H1 (cell line): ENCODE measurements around the gene OR6Q1. TPM values are rescaled to one million over a fixed set of nuclear protein-coding genes. Genes with fewer than 3 reads are reported as not detected.
A peak's percentile ranks its signal among the peaks of the same experiment; 100 is the strongest.

Experiments
- CTCF ChIA-PET: fragments of 300-600 bp; sonication (Branson Sonifier 250); formaldehyde crosslinking; loops from one replicate; lab custom pipeline; 2021; ENCODE audit not compliant: partially characterized antibody; lab: Charles Lee
- POLR2A ChIA-PET: fragments of 300-600 bp; sonication (Branson Sonifier 250); formaldehyde crosslinking; loops from one replicate; lab custom pipeline; 2021; ENCODE audit warnings: inconsistent platforms; ENCODE audit not compliant: partially characterized antibody; lab: Charles Lee
- DNase-seq, 2 experiments: peaks; one replicate each; pipeline versions ENCODE4 v3.0.0 to v3.0.0-alpha.2; 2010 to 2022; ENCODE audit warnings: low spot score in 2 of 2, low read depth in 1 of 2, mixed read lengths in 1 of 2
- FAIRE-seq: peaks from 2 replicates; lab custom pipeline; 2011; peaks lifted over from hg19 to GRCh38; lab: Jason Lieb, UNC
- H2AFZ ChIP-seq: 2 replicates; pipeline ENCODE4 v1.8.1; 2012; ENCODE audit warnings: low read length, inconsistent platforms
- H2AK5ac ChIP-seq: 2 replicates; pipeline ENCODE4 v1.6.1; 2013; ENCODE audit warnings: low read depth, low read length
- H2BK120ac ChIP-seq: replicated peaks from 2 replicates; pipeline ENCODE3; 2013; ENCODE audit warnings: low read depth, low read length, inconsistent platforms
- H2BK12ac ChIP-seq: 2 replicates; pipeline ENCODE4 v1.6.1; 2013; ENCODE audit warnings: low read depth, low read length
- H2BK15ac ChIP-seq: 2 replicates; pipeline ENCODE4 v1.6.1; 2013; ENCODE audit warnings: low read length
- H2BK20ac ChIP-seq: 2 replicates; pipeline ENCODE4 v1.6.1; 2013; ENCODE audit warnings: low read length
- H2BK5ac ChIP-seq: 2 replicates; pipeline ENCODE4 v1.6.1; 2013; ENCODE audit warnings: low read depth, low read length
- H3K14ac ChIP-seq: 2 replicates; pipeline ENCODE4 v1.6.1; 2013; ENCODE audit warnings: inconsistent platforms; ENCODE audit not compliant: insufficient read length
- H3K18ac ChIP-seq: 2 replicates; pipeline ENCODE4 v1.6.1; 2013; ENCODE audit warnings: low read length; ENCODE audit errors: extremely low read depth
- H3K23ac ChIP-seq: 2 replicates; pipeline ENCODE4 v1.6.1; 2013; ENCODE audit warnings: inconsistent platforms; ENCODE audit not compliant: insufficient read length
- H3K23me2 ChIP-seq: 2 replicates; pipeline ENCODE4 v1.6.1; 2013; ENCODE audit warnings: low read depth, low read length
- H3K27ac ChIP-seq: 2 replicates; pipeline ENCODE4 v1.6.1; 2011; ENCODE audit warnings: low read depth, low read length, inconsistent platforms
- H3K27me3 ChIP-seq, 4 experiments: replicated peaks in 1 of 4; 1 replicate in 1 of 4; 2 replicates in 3 of 4; pipeline versions ENCODE4 v1.6.1 to v1.8.1; 2011 to 2013; ENCODE audit warnings: low read length in 3 of 4, mild to moderate bottlenecking in 3 of 4, inconsistent platforms in 2 of 4, mixed read lengths in 2 of 4, moderate library complexity in 1 of 4; ENCODE audit not compliant: control insufficient read depth in 3 of 4, insufficient read depth in 3 of 4; ENCODE audit errors: extremely low read depth in 1 of 4
- H3K36me3 ChIP-seq, 4 experiments: 2 replicates each; pipeline versions ENCODE4 v1.6.1 to v1.8.1; 2011 to 2013; ENCODE audit warnings: mild to moderate bottlenecking in 4 of 4, low read length in 3 of 4, moderate library complexity in 2 of 4, control low read depth in 1 of 4, inconsistent platforms in 1 of 4; ENCODE audit not compliant: insufficient read depth in 4 of 4, control insufficient read depth in 2 of 4
- H3K4ac ChIP-seq: replicated peaks from 2 replicates; pipeline ENCODE3; 2013; ENCODE audit warnings: low read length, low read depth, mixed read lengths, inconsistent platforms; ENCODE audit not compliant: insufficient read length
- H3K4me1 ChIP-seq, 4 experiments: replicated peaks in 1 of 4; 1 replicate in 1 of 4; 2 replicates in 3 of 4; pipeline versions ENCODE4 v1.6.1 to v1.8.1; 2011 to 2013; ENCODE audit warnings: low read length in 3 of 4, inconsistent platforms in 2 of 4, mixed read lengths in 1 of 4; ENCODE audit not compliant: insufficient read depth in 4 of 4, control insufficient read depth in 3 of 4
- H3K4me2 ChIP-seq, 2 experiments: 2 replicates each; pipeline versions ENCODE4 v1.6.1 to v1.8.1; 2011 to 2013; ENCODE audit warnings: low read depth in 2 of 2, low read length in 2 of 2, control low read depth in 1 of 2, inconsistent platforms in 1 of 2, mild to moderate bottlenecking in 1 of 2; ENCODE audit not compliant: insufficient read depth in 1 of 2
- H3K4me3 ChIP-seq, 4 experiments: fragments of 200-600, 300-600 bp in 1 of 4; sonication (generic), shearing (Covaris generic), sonication (Bioruptor Twin) in 1 of 4; 2 replicates each; pipeline versions ENCODE4 v1.5.1 to v1.8.1; 2011 to 2016; ENCODE audit warnings: low read length in 4 of 4, low read depth in 3 of 4, control low read depth in 2 of 4, inconsistent platforms in 2 of 4, mild to moderate bottlenecking in 2 of 4, mixed read lengths in 1 of 4, moderate library complexity in 1 of 4; ENCODE audit not compliant: insufficient read depth in 2 of 4; ENCODE audit errors: extremely low read depth in 1 of 4
- H3K56ac ChIP-seq: replicated peaks from 2 replicates; pipeline ENCODE3; 2013; ENCODE audit warnings: low read depth, mild to moderate bottlenecking, mixed read lengths, low read length, inconsistent platforms; ENCODE audit not compliant: insufficient read length
- H3K79me1 ChIP-seq: 2 replicates; pipeline ENCODE4 v1.6.1; 2013; ENCODE audit warnings: low read depth, low read length, control low read depth
- H3K79me2 ChIP-seq, 2 experiments: 2 replicates each; pipeline versions ENCODE4 v1.6.1 to v1.8.1; 2012 to 2013; ENCODE audit warnings: low read length in 2 of 2, mild to moderate bottlenecking in 2 of 2, inconsistent platforms in 1 of 2; ENCODE audit not compliant: insufficient read depth in 2 of 2, control insufficient read depth in 1 of 2
- H3K9ac ChIP-seq, 4 experiments: replicated peaks in 1 of 4; 1 replicate in 1 of 4; 2 replicates in 3 of 4; pipeline versions ENCODE4 v1.6.1 to v1.8.1; 2011 to 2013; ENCODE audit warnings: low read depth in 3 of 4, low read length in 3 of 4, control low read depth in 2 of 4, mild to moderate bottlenecking in 2 of 4, moderate library complexity in 2 of 4, inconsistent platforms in 1 of 4; ENCODE audit errors: extremely low read depth in 1 of 4
- H3K9me3 ChIP-seq, 2 experiments: 2 replicates each; pipeline versions ENCODE4 v1.6.1 to v1.8.1; 2012 to 2013; ENCODE audit warnings: mild to moderate bottlenecking in 2 of 2, moderate library complexity in 2 of 2, control low read depth in 1 of 2, inconsistent platforms in 1 of 2, low read depth in 1 of 2, low read length in 1 of 2, mixed read lengths in 1 of 2; ENCODE audit not compliant: insufficient read depth in 2 of 2
- H4K20me1 ChIP-seq, 2 experiments: replicated peaks in 1 of 2; 2 replicates each; pipeline versions ENCODE3 to v1.8.1; 2011 to 2013; ENCODE audit warnings: inconsistent platforms in 2 of 2, low read length in 2 of 2, mild to moderate bottlenecking in 1 of 2; ENCODE audit not compliant: insufficient read depth in 2 of 2, control insufficient read depth in 1 of 2
- H4K5ac ChIP-seq: 2 replicates; pipeline ENCODE4 v1.6.1; 2013; ENCODE audit warnings: low read length, low read depth, mixed read lengths, inconsistent platforms; ENCODE audit not compliant: insufficient read length
- H4K8ac ChIP-seq: 2 replicates; pipeline ENCODE4 v1.8.0; 2013; ENCODE audit warnings: mild to moderate bottlenecking, moderate library complexity, low read length, inconsistent platforms; ENCODE audit not compliant: insufficient read depth; ENCODE audit errors: extremely low read depth
- H4K91ac ChIP-seq: replicated peaks from 2 replicates; pipeline ENCODE3; 2013; ENCODE audit warnings: low read length, mixed read lengths, inconsistent platforms; ENCODE audit not compliant: insufficient read length
- CEBPB ChIP-seq: IDR thresholded peaks from 2 replicates; pipeline ENCODE4 v1.6.1; 2012; ENCODE audit warnings: low read depth, low read length
- HDAC2 ChIP-seq, 2 experiments: fragments of 300-600 bp in 1 of 2; sonication (generic) in 1 of 2; IDR thresholded peaks; 2 replicates each; pipeline ENCODE4 v1.6.1; 2011 to 2012; ENCODE audit warnings: low read depth in 2 of 2, low read length in 2 of 2, mild to moderate bottlenecking in 2 of 2, moderate library complexity in 2 of 2, borderline replicate concordance in 1 of 2, inconsistent platforms in 1 of 2
- WGBS, 2 experiments: shearing (Covaris generic) in 1 of 2; methylation state at CpG; one replicate each; pipeline versions ENCODE4 v1.1.6 to v1.1.7; 2013 to 2015; ENCODE audit warnings: low lambda C conversion rate in 2 of 2, mixed read lengths in 2 of 2, inconsistent platforms in 1 of 2, low coverage in 1 of 2, missing lambda C conversion rate in 1 of 2; ENCODE audit not compliant: insufficient replicate concordance in 2 of 2, insufficient coverage in 1 of 2, insufficient read length in 1 of 2; ENCODE audit errors: extremely low coverage in 1 of 2, missing lambda C conversion rate in 1 of 2; 5-methylcytosine and 5-hydroxymethylcytosine counted together
- polyA plus RNA-seq, 7 experiments: library from polyadenylated mRNA; depleted of rRNA in 3 of 7; stranded (reverse) in 5 of 7; unstranded in 2 of 7; fragments of >200 nt in 5 of 7; fragments of 200-250 nt in 2 of 7; gene quantifications; 1 replicate in 5 of 7; 2 replicates in 1 of 7; 4 replicates in 1 of 7; pipeline versions ENCODE4 v1.2.1 to v1.2.3, GENCODE V29; 2011 to 2013; ENCODE audit warnings: missing spikeins in 2 of 7, mixed read lengths in 2 of 7
- total RNA-seq: library from RNA; stranded (reverse); fragmentation: NEBNext Ultra II Directional; extraction: Animal tissue kit (Norgen Biotek cat#: 25700); gene quantifications from 2 replicates; pipeline ENCODE4 v1.2.1, GENCODE V29; 2021

Gene OR6Q1
- total and polyA plus RNA-seq, 2 of the 8 experiments (the other 6 are each of a cell fraction or from before 2014, with no cell fraction given): not detected

GRCh38 chr11:58006940-58007339, 23.8 kb upstream of the OR6Q1 start:
- H2BK12ac ChIP-seq: no peak overlapping the region
- H3K9ac ChIP-seq: no peak overlapping the region
- no peak overlapping the region for H2AK5ac ChIP-seq
- H3K27ac ChIP-seq: no peak overlapping the region
- no peaks in the 10 kb centered on the region for H4K20me1 ChIP-seq
- TF ChIP-seq CEBPB (no peak), HDAC2 (IDR thresholded peaks at IDR 0.05; ENCODE audit: borderline replicate concordance in 1 of 2, low read depth in 2 of 2, low read length in 2 of 2) (no peak)
- H3K9me3 ChIP-seq: no peaks in the 10 kb centered on the region
- no peak overlapping the region for H2BK20ac ChIP-seq
- H2BK5ac ChIP-seq: 0 out of 2 replicates have a peak overlapping the region, but pooled peaks have one; percentile 24
- H3K79me1 ChIP-seq: no peaks in the 10 kb centered on the region
- ChIA-PET POLR2A (no interaction called here), CTCF (interaction anchor here (1.1 kb wide), 1 partner anchor 190 kb away, joined by 3 read pairs; no protein-coding TSS in a partner anchor)
- no peak overlapping the region for H3K4me3 ChIP-seq
- WGBS, 2 experiments: 78% methylated on average over 2 of the region's 2 CpGs; no CpG with 5 or more reads in 1 of the 2 experiments
- no peaks in the 10 kb centered on the region for H3K79me2 ChIP-seq
- H3K18ac ChIP-seq: no peak overlapping the region
- peak overlapping the region; percentile 39 for H3K56ac ChIP-seq
- no peak overlapping the region; the same call in 1 of the 2 replicates for H4K8ac ChIP-seq
- no peak overlapping the region for H3K23ac ChIP-seq
- no peak overlapping the region for H2BK120ac ChIP-seq
- no peak overlapping the region for H3K4ac ChIP-seq
- no peak overlapping the region for H2BK15ac ChIP-seq
- no peaks in the 10 kb centered on the region for H3K23me2 ChIP-seq
- H4K91ac ChIP-seq: no peak overlapping the region
- H3K36me3 ChIP-seq: no peaks in the 10 kb centered on the region
- H3K14ac ChIP-seq: no peak overlapping the region
- no peaks in the 10 kb centered on the region for H3K4me1 ChIP-seq
- H3K4me2 ChIP-seq: no peak overlapping the region
- H2AFZ ChIP-seq: peak overlapping the region; percentile 92
- H4K5ac ChIP-seq: no peak overlapping the region
- no peaks in the 10 kb centered on the region for H3K27me3 ChIP-seq
- no peak for DNase-seq
- no peak for FAIRE-seq
